Superior temporal gyrus (tissue), 1 donor: ENCODE measurements around the gene ZMIZ1.

Experiments used
- DNase-seq: peaks from one replicate; pipeline ENCODE4 v3.0.0-alpha.2; 2016; ENCODE audit errors: extremely low spot score

Gene ZMIZ1

DNA sequence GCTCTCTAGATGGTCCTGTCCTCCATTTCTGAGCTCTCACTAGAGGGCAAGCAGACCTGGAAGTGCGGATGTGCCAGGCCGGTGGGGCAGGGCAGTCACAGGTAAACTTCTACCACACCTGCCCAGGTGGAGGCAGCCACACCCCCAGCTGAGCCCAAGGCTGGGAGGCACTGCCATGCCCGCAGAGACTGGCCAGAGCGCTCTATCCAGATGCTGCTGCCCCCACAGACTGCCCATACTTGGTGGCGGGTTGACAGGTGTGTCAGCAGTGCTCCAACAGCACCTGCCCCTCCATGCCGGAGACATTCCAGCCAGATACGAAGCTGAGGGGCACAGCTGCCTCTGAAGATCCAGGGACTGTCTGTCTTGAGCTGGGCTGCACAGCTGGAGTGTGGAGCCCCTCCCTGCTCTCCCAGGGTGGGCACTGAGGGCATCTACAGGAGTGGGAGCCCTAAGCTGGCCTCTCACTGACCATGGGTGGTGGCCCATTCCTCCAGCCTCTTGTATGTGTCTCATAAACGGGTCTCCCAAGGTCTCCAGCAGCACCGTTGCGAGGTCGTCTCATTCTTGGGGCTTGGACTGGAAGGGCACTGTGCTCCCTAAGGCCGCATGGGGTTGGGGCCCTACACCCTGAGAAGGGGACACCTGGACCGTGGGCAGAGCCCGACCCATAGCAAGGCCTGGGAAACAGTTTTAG, 240.4 kb downstream of the ZMIZ1 start:
- DNase-seq, result no peak

DNA sequence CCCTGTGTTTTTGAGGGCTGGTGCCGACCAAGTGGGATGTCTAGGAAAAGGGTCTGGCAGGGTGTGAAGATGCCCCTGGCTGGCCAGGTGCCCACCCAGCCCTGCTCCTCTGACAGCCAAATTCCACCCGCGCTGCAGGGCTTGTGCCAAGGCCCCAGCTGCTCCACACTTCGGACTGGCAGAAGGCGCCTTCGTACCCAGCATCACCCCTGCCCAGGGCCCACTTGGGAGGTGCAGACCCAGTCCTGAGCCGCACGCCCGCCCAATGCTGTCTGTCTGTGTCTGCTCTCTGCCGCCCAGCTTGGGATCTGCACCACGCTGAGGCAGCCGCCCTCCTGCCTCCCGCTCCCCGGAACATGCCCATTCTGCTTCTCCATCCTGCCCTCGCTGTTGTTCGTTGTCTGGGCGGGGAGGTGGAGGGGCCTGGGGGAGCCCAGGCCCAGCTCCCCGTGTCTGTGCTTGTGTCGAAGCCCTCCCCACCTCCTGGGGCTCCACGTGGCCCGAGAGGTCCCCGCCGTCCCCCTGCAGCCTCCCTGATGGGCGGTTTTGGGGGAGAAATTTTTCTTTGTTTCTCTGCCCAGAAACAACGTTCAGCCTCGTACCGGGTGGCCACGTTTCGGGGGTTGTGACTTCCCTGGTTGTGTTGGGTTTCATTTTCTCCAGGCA, 241.6 kb downstream of the ZMIZ1 start:
- no peak for DNase-seq

DNA sequence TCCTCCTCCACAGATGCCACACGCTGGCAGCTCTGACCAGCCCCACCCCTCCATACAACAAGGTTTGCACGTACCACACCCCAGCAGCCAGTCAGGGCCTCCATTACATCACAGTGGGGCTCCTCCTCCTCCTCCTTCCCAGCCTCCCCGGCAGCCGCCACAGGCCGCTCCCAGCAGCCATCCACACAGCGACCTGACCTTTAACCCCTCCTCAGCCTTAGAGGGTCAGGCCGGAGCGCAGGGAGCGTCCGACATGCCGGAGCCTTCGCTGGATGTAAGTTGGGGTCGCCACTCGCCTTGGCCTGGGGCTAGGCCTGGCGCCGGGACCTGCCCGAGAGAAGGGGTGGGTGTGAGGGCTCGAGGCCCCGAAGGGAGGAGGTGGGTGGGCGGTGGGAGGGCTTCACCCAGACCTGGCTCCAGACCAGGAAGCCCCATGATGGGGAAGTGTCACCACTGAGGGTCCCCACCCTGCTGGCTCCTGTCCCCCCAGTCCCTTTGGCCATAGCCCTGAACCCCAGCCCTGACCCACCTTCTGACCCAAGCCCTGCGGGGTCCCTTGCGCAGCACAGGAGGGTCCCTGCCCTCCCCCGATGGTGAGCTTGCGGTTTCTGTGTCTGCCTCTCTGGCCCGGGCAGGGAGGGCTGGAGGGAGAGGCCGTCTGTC, 242.3 kb downstream of the ZMIZ1 start:
- DNase-seq, result no peak

DNA sequence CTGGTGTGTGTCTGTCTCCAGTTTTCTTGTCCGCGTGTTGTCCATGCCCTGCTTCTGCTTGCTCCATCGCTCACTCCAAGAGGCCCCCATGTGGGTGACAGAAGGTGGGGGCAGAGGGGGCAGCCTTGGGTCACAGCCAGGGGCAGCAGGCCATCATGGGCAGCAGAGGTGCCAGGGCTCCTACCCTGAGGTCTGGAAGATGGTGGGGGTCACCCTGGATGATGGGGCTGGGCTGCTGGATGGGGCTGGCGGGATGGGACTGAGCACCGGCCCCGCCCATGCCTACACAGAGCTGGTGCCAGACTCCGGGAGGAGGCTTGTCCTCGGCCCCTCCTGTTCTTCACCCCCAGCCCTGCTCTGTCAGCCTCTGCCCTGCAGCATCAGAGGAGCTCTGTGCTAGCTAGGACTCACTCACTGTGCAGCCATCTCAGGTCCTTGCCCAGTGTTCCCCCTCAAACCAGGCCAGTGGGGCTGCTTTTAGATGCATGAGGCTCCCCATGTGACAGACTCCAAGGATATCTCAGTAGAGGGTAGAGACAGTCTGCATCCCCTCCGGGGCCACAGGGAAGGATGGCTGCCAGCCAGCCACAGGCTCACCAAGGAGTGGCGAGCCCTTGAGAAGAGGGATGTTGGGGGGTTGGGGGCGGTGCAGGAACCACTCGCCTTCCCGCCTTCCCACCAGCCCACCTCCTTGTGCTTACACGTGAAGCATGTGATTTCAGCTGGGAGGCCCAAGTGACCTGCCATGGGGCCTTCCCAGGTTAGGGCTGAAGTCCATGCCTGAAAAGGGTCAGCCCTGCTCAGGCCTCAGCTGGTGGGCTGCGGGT, 243.0 kb downstream of the ZMIZ1 start:
- DNase-seq, result peak; percentile 61

DNA sequence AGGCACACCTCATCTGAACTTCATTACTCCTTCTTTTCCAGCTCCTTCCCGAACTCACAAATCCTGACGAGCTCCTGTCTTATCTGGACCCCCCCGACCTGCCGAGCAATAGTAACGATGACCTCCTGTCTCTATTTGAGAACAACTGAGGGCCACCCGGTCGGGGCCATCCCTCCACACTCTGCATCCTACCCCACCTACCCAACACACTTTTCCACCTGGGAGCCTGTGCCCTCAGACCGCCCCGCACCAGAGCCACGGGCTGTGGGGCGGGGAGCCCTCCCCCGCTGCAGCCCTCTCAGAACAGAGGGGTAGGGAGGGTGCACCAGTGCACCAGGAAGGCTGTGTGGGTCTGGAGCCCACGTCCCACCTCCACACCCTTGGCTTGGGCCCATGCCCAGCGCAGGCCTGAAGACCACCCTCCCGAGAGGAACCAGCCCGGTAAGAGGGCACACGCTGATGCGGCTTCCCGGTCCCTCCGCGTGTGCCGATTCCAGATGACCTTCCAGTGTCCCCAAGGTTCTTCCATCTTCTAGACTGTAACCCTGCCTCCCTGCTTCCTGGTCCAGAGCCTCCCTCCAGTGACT, 243.9 kb downstream of the ZMIZ1 start:
- DNase-seq, result no peak

DNA sequence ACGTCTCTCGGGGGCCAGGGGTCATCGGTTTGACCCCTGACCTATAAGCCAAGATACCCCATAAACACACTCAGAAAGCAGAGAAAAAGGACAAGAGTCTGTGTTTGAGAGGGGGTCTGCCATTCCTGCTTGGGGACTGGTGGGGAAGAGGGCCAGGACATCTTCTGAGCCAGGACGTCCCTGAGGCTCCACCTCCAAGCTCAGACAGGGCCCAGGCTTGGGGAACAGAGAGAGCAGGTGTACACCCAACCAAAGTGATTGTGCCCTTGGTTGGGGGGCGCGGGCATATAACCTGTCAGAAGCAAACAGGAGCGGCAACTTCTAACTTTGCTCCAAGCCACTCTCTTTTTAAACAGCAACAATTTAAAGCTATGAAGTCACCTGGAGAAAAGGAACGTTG, 244.6 kb downstream of the ZMIZ1 start:
- no peak for DNase-seq

DNA sequence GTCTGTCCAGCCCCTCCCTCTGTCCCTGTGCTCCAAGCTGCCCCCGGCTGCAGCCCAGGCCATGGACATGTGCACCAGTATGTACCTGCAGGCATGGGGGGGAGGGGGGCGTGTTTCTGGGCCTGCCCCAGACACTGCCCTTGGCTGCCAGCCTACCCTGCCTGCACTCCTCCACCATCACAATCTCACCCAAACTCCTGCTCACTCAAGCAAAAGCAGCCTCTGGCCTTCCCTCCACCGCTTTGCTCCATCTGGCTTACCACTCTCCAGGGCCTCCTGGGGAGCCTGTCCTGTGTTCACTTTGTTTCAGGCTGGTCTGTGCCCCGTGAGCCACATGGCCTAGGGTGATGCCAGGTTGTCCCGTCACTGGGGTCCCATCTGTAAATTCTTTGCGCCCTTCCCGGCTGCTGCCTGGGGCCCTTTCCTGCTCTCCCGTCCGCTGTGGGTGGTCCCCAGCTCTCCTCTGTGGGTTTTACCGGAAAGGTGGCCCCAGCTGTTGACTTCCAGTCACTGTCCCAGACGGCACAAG, 245.2 kb downstream of the ZMIZ1 start:
- DNase-seq, result no peak

DNA sequence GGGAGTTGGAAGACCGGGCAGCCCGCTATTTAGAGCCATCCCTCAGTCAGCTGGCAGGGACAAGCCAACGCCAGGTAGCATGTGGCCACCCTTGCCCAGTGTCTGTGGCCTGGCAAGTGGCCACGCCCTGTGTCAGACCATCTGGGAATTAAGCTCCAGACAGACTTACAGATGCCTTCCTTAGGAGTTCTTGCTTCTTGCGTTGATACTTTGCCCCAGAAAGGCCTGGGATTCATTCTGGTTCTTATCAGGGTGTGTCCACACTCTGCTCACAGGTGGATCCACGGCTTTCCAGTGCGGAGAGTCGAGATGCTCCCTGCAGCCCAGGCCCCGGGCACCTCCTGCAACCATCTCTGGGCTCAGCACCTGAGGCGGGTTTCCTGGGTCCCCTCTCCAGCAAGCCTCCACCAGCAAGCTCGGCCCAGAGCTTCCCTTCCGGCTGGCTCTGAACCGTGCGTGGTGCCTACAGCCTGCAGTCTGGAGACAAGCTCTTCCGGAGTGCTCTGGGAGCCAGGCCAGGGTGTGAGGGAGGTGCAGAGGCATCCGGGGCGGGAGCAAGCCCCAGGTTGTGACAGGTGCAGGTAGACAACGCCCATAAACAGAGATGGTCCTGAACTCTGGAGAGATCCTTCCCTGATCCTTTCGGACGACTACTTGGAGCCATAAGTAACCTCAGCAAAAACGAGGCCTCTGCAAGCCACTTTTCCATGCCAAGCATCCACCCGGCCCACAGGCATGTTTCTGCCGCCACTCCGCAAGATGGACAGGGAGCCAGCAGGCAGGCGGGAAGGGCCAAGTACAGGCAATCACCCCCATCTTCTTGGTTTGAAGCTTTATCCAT, 246.2 kb downstream of the ZMIZ1 start:
- DNase-seq, result no peak

DNA sequence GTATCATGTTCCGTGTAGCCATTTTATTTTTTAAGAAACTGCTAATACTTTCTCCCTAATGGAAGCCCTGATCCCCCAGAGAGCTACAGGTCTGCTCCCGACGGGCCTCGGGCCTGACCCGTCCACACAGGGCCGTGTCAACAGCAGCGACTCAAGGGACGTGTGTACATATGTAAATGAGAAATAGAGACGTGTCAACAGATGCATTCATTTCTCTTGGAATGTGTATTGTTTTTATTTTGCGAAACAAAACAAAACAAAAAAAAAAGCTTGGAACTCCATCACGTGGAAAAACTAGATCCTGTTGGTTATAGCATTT, 246.8 kb downstream of the ZMIZ1 start:
- no peak for DNase-seq

DNA sequence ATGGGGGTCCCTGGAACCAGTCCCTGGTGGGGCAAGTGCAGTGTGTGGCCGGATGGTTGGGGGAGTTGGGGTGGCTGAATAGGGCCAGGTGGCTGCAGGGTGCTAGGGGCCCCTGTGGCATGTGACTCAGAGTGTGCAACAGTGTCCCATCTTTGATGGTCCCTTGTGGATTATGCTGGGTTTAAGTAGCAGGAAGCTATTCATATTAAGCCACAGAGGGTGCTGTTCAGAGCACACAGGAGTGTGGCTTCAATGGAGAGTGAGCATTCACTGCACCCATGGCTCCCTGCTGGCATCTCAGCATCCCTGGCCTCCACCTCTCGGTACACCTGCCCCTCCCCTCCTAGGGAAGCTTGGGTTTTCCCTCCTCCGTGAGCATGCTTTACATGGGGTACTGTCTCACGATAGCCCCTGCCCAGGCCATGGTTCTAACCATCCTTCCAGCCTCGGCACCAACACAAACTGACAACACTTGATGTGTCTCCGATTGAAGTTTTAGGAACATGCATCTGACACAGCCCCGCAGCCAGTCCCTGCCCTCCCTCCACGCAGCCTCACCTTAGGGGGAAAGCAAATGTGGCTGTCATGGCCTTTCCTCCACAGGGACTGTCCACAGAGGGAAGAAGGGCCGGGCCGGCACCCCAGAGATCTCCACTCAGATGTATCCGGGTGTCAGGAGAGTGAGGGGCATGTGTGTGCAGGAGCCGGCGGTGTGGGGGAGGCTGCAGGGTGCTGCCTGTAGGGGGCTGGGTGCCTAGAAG, 248.1 kb downstream of the ZMIZ1 start:
- DNase-seq, result no peak

DNA sequence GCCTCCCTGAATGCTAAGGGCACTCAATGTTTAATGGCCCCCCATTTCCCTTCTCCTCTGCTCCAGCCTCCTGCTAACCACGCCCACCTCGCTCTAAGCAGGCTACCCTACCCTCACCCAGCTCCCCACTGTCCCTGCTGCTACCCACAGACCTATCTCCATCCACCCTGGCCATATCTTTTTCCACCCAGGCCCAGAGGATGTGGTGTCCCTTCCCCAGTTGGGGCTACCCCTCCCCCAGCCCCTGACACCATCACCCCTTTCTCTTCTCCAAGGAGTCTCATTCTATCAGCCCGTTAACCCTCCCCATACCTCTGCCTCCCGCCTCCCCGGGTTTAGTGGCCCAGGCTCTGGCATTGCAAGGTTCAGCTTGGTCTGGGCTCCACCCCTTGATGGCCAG, 249.6 kb downstream of the ZMIZ1 start:
- DNase-seq, result no peak

DNA sequence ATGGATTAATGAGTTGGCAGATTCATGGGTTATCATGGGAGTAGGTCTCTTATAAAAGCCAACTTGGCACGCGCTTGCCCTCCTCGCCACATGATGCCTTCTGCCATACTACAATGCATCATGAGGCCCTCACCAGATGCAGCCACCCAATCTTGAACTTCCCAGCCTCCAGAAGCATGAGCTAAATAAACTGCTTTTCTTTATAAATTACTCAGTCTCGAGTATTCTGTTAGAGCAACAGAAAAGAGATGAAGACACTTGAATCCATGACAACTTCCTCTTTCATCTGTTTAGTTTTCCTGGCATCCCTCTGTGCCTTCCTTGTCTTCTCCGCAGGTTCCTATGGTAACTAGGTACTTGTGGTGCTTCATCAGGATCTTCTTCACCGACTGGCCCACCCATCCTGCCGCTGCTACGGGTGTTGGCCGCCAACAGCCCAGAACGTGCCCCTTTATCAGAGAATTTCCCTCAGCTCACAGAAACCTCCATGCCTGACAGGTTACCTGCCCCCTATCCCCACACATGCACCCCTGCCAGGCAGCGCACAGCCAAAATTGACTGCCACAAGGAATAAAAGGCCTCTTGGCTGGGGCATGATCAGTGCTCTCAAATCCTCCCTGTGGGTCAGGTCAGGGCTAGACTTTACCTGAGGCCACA, 250.5 kb downstream of the ZMIZ1 start:
- DNase-seq, result no peak

DNA sequence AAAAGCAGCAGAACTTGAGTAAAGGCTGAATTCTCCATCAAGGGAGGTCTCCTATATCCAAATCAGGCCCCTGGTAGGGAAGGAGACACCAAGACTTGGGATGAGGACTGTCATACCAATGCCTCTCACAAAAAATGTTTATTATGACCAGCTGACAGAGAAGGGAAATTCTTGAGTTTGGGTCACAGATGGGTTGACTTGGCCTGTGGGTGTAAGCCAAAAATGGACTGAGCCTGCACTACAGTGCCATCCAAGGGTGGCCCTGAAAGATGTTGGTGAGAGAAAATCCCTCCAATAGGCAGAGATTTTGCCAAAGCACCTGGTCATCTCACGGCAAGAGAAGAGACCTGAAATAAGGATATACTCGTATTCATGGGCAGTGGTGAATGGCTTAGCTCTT, 251.6 kb downstream of the ZMIZ1 start:
- DNase-seq, result no peak

DNA sequence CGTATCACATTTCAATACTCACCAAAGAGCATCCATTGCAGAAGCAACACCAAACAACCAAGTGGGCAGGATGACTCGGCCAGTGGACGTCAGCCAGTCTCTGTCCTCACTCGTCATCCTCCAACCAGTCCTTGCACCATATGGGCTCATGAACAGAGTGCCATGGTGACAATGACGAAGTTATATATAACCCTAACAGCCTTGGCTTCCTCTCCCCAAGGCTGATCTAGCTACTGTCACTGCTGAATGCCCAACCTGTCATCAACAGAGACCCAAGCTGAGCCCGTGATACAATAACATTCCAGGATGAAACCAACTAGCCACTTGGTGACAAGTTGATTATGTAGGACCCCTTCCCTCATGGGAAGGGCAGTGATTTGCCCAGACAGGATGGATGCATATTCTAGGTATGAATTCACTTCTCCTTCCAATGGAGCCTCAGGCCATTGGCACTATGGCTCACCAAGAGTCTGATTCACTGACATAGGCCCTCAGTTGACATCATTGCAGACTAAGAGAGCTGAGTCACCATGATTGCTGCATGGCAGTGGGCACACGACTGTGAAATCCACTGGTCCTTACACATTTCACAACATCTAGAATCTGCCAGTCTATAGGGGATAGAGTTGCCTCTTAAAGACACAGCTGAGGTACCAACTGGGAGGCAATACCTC, 252.2 kb downstream of the ZMIZ1 start:
- no peak for DNase-seq

DNA sequence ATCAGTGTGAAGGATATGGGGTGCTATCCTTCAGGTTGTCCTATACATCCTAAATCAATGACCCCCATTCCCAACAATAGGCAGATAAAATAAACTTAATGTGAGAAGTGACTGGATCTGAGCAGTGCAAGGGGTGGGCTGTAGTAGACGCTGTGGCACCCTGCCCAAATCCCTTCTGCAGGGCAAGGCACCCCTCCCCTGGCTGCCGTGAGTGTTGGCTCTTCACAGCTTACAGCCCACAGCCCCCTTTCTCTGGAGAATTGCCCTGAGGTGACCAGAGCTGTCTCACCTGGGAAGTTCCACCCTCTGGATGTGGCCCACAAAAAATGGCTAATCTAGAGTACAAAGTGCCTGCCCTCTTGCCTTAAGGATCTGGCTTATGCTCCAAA, 252.7 kb downstream of the ZMIZ1 start:
- DNase-seq, result no peak

DNA sequence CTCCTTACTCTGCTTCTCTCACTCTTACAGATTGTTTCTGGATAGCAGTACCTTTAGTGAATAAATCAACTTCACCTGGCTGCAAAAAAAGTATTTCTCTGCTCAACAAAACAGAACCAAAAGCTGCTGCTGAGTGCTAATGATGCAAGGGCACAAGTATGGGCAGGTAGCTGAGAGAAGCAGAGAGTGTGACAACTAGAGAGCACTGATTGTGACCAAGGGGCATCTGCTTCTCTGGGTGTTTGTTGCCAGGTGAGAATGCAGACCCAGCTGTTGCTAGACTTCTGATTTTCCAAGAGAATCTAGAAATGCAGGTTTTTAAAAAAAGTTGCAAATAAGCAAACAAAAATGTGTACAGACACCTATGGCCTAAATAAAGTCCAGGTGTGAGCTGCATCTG, 253.2 kb downstream of the ZMIZ1 start:
- no peak for DNase-seq

DNA sequence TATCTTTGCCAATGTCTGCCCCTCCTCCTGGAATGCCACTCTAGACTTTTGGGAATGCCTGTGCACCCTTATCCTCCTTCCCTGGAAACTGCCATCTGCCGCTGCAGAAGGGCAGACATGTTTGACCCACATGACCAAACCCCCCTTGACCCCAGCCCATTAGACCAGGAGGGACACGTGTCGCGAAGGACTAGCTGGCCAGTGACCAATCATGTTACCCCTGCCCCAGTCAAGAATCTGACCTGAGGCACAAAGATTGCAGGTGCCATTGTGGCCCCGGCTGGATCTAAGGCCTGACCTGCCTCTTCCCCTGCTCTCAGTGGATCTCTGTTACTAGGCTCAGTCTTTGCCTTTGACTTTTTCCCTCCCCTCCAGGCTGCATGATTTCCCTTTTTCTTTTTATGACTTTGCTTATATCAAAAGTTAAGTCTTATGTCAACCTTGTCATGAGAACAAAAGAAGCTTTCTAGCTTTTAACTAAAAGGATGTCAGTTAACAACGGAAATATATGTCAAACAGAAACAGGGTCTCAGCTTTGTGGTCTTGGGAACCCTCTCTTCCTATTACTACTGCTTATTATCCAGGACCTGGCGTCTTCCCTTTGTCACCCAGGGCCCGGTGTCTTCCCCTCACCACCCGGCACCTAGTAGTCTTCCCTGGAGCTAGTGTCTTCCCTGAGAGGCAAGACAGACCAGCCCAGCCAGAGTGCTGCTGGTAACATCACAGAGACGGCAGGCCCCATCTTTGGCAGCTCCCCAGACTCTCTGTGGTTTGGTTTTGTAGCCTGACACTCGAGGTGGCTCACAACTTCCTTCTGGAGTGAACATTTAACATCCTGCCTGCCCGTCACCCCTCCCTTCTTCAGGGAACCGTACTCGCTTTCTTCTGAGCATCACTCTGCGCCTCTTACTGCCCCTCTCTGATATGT, 254.1 kb downstream of the ZMIZ1 start:
- DNase-seq, result peak; percentile 27

DNA sequence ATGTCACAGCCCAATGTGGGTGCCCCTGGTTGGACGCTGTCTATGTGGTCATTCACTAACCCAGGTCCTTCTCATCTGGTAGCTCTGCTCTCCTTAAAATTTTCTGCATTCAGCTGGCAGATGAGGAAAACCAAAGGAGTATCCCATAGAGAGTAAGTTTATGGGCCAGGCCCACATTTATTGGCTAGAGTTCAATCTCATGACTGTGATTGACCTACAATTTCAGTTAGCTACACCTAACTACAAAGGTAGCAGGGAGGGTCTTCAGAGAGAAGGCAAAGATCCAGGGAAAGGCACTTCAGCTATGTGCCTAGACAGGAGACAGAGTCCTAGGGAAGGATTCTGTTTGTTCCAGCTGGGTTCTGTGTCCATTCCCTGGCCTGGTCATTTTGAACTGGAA, 254.8 kb downstream of the ZMIZ1 start:
- no peak for DNase-seq
